Stimulated activated naive CD8-positive, alpha-beta T cell treated with anti-CD3 and anti-CD28 coated beads, Interleukin-15, Interleukin-2, amounts not matched to agents 100 U/mL and 50 U/mL, for 24 hours (primary cell): ENCODE measurements around the gene CD93.

Experiments used
- ATAC-seq: fragments of 150-1000 bp; cut with Tn5 transposase; one replicate; pipeline ENCODE4 v1.10.0; 2021
- DNase-seq: peaks from one replicate; pipeline ENCODE4 v3.0.0; 2021

Gene CD93

DNA sequence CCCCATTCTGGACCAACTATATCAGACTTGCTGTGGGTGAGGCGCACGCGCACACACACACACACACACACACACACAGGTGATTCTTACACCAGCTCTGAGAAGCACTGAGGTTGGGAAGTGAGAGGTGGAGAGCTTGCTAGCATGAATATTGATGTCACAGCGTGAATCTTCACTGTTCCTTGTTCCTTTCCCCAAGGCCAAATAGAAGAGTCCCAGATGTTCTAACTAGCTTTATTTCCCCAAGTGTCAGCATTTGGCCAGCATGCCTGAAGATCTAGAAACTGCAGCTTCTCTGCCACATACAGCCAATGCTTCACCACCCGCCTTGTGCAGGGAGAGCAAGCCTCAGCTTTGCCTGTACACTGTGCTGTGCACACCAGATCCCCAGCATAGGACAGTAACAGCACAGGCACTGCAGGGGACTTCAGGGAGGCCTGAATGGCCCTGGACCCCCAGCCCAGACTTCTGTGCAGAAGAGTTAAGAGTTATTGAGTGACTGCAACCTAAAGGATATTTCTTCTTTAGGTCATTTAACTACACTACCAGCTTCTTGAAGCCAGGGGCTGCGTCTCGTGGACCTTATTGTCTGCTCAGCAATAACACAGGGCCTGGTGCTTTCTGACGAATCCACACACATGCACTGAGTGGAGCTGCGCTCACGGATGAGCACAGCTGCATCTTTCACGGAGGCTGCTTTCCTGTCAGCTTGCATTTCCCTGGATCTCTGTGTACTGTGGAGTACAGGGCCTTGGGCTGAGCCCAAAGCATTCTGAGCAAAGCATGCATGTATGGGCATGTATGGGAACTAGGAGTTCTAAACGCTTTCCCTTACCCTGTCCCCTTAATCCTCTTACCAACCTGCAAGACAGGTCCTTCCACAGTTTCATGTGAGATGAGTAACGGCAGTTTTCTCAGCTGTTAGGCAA lies 13.9 kb upstream of the CD93 start:
- DNase-seq (no peak), ATAC-seq (no peak)

DNA sequence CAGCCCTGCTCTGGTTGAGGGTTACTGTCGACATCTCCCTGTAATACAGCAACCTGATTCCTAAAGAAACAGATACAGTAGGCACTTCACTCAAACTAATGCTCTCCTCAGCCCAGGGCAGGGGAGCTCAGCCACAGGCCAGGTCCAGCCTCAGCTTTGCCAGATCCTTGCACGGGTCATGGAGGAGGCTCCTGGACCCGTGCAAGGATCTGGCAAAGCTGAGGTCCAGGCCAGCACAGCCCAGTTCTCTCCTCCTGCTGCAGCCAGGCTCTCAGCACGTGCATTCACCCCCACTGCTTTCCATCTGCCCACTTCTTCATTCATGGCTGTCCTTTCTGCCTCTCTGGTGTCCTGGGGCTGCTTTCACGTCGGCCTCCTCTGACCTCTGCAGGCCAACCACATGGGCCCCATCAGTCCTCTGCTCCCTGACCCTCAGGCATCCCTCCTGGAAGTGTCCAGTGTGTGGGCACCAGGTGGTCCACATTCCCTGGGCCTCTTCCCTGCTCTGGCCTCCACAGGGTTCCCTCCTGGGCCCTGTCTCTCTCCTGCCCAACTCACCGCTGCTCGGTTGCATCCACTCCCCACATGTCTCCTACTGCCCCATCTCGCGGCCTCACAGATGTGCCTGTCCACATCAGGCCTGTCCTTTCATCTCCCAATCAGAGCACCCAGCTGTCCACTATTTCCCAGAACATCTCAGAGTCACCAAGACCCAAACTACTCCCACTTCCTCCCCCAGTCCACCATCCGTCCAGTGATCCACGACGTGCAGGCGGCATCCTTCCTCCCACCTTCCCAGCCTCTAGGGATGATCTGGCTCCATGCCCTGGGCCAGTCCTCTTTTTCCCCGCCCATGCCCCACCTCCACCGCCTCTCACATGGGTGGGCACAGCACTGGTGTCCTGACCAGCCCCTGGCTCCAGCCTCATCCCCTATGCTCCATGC lies 11.8 kb upstream of the CD93 start:
- ATAC-seq, result no peak
- no peak for DNase-seq

DNA sequence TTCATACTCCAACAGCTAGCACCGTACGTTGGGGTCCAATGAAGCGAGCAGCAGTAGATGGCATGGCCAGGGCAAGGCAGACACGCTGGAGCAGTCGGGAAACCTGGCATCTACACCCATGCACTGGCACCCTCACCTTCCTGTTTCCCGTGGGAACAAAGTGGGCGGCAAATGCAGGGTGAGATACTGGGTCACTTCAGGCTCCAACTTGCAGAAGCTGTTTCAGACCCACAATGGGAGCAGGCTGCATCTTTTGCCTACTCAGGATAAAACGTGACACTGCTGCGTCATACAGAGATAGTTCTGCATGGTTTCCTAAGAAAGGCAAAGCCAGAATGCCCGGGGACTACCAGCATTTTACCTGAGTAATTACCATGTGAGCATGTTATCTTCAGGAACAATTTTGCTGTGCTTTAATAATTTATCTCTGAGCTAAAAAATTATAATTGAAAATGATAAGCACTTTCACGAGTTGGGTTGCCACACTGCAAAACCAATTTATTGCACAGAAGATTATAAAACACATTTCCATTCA lies 10.9 kb upstream of the CD93 start:
- ATAC-seq (no peak), DNase-seq (no peak)

DNA sequence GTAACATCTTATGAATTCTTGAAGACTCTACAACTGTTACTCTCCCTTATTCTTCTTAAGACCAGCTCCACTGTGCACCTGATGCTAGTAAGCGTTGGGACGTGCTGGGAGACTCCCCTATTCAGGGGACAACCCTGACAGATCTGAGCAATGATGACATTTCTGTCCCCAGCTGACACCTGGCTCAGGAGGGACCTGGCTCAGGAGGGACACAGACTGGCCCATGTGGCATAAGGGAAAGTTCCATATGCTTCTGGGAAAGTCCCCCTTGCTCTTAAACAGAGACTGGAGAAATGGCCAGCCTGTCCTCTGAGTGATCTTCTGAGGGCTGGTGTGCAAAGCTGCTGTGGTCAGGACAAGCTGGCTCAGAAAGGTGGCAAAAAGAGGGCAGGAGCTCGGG lies 10.0 kb upstream of the CD93 start:
- ATAC-seq, result no peak
- DNase-seq, result no peak

- no peak for ATAC-seq
- no peak for DNase-seq
Observed at GRCh38 chr20:23095499-23095898, 9.4 kb upstream of the CD93 start.

- DNase-seq (no peak), ATAC-seq (no peak)
Observed at GRCh38 chr20:23094927-23095326, 8.8 kb upstream of the CD93 start.

- no peak for DNase-seq
- no peak for ATAC-seq
Observed at GRCh38 chr20:23094213-23094896, 8.2 kb upstream of the CD93 start.

DNA sequence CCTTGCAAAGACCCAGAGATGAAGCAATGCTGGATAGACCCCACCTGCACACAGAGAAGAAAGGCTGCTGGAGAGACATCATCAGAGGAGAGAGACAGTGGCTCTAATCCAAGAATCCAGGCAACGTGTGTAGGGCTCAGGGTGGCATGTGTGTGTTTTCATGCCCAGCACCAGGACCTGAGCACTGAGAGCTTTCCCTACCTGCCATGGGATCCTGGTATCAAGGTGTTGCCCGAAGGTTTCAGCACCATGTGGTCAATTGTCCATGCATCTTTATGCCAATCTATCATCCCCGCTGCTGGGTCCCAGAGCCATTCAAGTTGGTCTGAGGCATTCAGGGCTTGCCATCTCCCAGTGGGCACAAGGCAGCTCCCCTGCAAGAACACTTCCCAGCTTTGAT lies 7.5 kb upstream of the CD93 start:
- DNase-seq (no peak), ATAC-seq (no peak)

- ATAC-seq, result no peak
- no peak for DNase-seq
Observed at GRCh38 chr20:23092861-23093495, 6.9 kb upstream of the CD93 start.

DNA sequence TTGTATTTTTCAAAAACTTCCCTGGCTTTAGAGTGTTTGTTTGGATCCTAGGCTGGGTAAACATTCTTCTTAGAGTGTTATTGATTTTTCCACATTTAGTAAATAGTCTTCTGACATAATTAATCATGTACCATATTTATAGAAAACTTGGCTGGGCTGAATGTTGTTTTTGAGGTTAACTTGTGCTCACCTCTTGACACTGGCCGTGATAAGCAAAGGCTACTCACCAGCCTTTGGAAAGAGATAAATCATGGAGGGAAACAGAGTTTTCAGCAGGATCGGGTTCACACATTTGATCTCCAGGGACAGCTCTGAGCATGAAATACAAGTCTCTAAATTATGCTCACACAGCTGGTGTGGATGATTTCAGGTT lies 6.2 kb upstream of the CD93 start:
- no peak for DNase-seq

DNA sequence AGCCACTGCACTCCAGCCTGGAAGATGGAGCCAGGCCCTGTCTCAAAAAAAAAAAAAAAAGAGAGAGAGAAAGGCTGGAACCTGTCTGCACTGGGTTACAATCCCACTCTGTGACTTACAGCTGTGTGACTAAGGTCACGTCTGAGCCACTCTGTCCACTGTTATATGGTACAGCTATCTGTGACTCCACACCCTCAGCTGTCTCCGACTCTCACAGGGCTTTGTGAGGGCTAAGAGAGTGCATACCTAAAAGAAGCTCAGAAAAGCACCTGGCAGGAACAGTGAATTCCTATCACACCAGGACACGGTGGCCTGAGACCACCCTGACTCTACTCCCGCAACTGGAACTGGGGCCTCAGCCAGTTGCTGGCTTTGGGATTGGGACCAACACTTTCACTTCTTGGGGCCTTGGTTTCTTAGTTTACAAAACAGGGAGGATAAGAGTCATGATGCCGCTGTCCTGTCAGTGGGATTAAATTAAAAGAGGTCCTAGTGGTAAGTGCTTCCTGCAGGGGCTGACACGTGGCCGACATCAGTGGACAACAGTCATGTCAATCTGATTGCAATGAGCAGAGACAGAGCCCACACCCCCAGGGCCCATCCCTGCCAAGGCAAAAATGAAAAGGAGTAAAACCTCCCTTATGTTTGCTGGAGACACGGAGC lies 5.7 kb upstream of the CD93 start:
- ATAC-seq, result no peak
- DNase-seq, result no peak

More for the DNA sequence above, 6.2 kb upstream of the CD93 start:
- no peak for ATAC-seq

DNA sequence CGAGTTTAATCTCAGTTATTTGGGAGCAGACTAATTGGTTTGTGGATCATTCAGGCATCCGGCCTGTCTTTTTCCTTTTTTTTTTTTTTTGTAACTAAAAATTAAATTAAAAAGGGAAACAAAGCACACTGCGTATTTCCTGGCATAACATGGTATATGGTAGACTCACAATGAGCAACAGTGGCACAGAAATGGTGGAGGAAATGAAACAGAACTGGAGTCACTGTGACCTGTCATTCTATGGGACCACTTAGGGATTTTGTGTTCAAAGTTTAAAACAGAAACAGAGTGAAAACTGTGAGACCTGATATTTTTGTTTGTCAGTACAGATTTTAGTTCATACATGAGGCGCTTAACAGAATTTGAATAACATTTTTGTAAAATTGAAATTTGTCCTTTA lies 4.8 kb upstream of the CD93 start:
- ATAC-seq, result no peak
- DNase-seq, result no peak

DNA sequence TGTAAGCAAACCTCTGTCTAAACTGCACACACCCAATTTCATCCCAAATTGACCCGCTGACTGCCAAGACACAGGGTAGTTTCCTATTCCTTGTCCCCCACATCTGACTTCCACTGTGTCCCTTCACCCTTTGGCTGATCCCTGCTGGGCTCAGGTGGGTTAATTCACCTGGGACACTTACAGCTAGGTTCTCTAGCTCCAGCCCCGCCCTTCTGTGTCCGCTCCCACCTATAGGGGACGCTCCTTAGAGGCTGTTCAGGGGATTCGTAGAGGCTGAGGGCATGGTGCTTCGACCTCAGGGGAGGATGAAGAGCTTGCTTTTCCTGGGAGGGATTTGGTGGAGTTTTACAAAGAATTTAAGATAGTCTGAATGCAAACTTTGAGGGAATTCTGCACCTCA lies 4.0 kb upstream of the CD93 start:
- DNase-seq, result no peak
- ATAC-seq, result no peak

DNA sequence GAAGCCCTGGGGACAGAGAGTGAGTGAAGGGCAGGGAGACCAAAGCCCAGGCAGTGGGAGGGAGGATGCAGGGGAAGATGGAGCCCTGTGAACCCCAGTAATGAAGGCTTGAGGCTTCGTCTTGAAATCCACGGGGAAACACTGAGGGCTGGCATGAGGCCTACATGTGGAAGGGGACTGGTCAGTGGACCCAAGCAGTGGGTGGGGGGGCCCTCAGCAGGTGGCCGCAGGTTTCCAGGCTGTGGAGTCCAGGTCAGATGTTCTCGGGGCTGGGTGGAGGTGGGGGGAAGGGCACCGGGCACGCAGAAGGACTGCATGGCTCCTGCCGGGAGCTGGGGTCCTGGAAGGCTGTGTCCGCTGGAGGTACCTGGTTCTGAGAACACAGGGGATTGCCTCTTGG lies 2.7 kb upstream of the CD93 start:
- no peak for ATAC-seq
- DNase-seq, result no peak

DNA sequence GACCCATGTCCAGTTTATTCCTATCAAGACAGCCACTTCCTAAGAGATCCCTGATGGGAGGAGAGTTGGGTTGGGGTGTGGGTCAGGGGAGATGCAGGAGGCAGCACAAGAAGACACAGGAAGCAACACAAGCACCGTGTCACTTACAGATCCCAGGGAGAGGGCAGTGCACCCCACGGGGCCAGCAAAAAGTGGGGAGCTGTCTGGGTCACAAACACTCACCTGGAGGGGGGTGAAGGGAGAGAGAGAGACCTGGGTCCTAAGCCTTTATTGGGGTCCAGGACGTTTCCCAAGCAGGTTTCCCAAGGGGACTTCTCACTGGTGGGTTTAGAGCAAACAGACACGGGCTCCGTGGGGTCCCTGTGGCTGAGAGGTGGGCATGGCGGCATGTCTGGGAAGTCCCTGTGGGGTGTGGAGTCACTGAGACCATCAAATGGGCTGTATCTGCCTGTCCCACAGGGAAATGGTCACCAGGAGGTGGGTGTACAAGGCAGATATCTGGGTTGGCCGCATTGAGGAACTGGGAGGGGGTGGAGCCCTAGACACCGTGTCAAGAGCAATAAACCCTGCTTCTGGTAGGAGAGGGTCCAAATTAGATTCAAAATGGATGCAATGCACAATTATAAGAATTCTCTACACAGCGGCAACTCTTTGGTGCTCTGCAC lies 1.6 kb upstream of the CD93 start:
- DNase-seq (no peak), ATAC-seq (no peak)

GRCh38 chr20:23086931-23087411 lies 847 bp upstream of the CD93 start:
- ATAC-seq, result no peak
- no peak for DNase-seq

- DNase-seq, result no peak
- no peak for ATAC-seq
Observed at GRCh38 chr20:23085436-23086055, 578 bp downstream of the CD93 start.

DNA sequence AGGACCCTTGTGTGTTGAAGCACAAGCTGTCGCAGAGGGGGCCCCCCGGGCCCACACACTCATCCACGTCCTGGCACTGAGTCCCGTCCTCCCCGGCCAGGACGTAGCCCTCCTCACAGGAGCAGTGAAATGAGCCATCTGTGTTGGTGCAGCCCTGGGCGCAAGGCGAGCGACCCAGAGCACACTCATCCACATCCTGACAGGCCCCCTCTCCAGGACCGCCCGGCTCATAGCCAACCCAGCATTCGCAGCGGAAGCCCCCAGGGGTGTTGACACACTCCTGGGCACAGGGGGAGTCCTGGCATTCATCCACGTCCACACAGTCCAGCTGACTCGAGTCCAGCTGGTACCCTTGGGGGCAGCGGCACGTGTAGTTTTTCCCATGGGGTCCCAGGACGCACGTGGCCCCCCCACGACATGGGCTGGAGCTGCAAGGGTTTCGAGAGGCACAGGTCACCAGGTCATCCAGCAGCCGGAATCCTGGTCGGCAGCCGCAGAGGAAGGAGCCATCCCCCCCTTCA lies 1.2 kb downstream of the CD93 start:
- no peak for ATAC-seq

DNA sequence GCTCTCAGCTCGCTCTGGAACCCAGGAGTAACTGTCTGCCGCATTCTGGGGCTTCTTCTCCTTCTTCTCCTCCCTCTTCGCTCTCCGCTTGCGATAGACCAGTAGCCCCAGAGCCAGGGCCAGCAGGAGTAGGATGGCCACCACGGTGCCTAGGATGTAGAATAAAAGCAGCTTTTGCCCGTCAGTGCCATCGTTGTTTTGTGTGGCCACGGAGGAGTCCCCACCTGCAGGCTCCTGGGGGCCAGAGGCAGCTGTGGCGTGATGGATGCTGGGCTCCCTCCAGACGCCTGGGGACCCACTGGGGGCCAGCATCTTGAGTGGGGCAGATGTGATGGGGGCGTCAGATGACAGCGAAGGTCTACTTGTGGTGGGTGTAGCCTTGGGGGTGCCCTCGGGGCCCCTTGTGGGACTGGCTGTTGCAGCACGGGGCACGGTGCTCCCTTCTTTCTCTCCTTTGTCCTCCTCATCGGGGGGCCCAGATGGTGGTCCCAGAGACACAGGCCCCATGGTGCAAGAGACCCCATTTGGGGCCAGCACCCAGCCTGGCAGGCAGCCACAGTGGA lies 1.8 kb downstream of the CD93 start:
- no peak for DNase-seq
- ATAC-seq, result no peak

More for the DNA sequence above, 1.2 kb downstream of the CD93 start:
- DNase-seq, result no peak
